Stimulated activated CD8-positive, alpha-beta memory T cell treated with anti-CD3 and anti-CD28 coated beads, Interleukin-7, amount 100 ng/mL, for 1 hour (primary cell): ENCODE data around the gene APC2.
A peak's percentile ranks its signal among the peaks of the same experiment; 100 is the strongest.

ENCODE experiments used
- DNase-seq, 2 donors: peaks; one replicate each; pipeline ENCODE4 v3.0.0-alpha.2; 2020; ENCODE audit warnings: low read depth in 2 of 2

Gene APC2

GRCh38 chr19:1465191-1466016, 15.5 kb downstream of the APC2 start:
- no peak for DNase-seq

DNA sequence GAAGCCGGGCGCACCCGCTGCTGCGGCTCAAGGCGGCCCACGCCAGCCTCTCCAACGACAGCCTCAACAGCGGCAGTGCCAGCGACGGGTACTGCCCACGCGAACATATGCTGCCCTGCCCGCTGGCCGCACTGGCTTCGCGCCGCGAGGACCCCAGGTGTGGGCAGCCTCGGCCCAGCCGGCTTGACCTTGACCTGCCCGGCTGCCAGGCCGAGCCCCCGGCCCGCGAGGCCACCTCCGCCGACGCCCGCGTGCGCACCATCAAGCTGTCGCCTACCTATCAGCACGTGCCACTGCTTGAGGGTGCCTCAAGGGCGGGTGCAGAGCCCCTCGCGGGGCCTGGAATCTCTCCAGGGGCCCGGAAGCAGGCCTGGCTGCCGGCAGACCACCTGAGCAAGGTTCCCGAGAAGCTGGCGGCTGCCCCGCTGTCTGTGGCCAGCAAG, 16.1 kb downstream of the APC2 start:
- no peak for DNase-seq

- no peak for DNase-seq
Observed at GRCh38 chr19:1466461-1467214, 16.7 kb downstream of the APC2 start.

GRCh38 chr19:1467215-1467489, 17.2 kb downstream of the APC2 start:
- no peak for DNase-seq

GRCh38 chr19:1467490-1468273, 17.8 kb downstream of the APC2 start:
- DNase-seq = no peak

DNA sequence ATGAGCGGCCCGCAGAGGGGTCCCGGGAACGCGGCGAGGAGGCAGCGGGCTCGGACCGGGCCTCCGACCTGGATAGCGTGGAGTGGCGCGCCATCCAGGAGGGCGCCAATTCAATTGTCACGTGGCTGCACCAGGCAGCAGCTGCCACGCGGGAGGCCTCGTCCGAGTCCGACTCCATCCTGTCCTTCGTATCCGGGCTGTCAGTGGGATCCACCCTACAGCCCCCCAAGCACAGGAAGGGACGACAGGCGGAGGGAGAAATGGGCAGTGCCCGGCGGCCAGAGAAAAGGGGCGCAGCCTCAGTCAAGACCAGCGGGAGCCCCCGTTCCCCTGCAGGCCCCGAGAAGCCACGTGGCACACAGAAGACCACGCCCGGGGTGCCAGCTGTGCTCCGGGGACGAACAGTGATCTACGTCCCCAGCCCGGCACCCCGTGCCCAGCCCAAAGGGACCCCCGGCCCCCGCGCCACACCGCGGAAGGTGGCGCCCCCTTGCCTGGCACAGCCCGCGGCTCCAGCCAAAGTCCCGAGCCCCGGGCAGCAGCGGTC, 18.4 kb downstream of the APC2 start:
- DNase-seq = no peak

- no peak for DNase-seq
Observed at GRCh38 chr19:1468821-1469254, 18.9 kb downstream of the APC2 start.

DNA sequence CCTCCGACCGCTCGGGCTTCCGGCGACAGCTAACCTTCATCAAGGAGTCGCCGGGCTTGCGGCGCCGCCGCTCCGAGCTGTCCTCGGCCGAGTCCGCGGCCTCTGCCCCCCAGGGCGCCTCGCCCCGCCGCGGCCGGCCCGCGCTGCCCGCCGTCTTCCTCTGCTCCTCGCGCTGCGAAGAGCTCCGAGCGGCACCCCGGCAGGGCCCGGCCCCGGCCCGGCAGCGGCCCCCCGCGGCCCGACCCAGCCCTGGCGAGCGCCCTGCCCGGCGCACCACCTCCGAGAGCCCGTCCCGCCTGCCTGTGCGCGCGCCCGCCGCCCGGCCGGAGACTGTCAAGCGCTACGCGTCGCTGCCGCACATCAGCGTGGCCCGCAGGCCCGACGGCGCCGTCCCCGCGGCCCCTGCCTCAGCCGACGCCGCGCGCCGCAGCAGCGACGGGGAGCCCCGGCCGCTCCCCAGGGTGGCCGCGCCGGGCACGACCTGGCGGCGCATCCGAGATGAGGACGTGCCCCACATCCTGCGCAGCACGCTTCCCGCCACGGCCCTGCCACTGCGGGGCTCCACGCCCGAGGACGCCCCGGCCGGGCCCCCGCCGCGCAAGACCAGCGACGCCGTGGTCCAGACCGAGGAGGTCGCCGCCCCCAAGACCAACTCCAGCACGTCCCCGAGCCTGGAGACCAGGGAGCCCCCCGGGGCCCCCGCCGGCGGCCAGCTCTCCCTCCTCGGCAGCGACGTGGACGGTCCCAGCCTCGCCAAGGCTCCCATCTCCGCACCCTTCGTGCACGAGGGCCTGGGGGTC, 19.5 kb downstream of the APC2 start:
- no peak for DNase-seq

DNA sequence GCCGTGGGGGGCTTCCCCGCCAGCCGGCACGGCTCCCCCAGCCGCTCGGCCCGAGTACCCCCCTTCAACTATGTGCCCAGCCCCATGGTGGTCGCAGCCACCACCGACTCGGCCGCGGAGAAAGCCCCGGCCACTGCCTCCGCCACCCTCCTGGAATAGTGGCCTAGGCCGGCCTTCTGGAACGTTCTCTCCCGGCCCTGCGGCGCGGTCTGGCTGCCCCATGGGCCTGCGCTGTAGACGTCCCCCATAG, 20.1 kb downstream of the APC2 start:
- DNase-seq = no peak

DNA sequence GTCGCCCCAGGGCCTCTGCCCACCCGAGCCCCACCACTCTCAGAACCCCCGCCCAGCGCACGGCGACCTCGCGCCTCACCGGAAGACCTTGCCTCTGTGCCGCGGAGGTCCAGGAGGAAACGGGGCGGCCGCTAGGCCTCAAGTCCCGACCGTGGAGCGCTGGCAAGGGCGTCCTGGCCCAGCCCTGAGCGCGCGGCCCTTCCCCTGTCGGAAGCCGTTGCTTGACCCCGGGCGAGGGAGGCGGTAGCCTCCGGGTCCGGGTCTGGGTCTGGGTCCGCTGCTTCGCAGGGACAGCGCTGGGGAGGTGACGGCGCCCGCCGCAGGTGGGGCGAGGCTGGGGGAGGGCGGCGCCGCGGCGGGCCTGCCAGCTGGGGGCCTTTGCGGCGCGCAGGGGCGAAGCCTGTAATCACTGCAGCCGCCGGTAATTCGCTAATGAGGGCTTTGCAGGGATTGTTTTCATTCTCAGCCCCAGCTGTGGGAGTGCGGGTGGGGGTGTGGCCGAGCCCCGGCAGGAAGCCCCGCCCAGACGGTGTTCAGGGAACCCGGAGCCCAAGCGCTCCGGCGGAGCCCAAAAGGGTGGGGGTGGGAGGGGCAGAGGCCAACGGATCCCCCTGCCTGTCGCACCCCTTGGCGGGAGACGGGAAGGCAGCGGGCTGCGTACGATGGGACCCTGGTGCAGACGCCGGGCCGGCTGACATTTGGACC, 20.5 kb downstream of the APC2 start:
- peak; percentile 34 to 52 for DNase-seq

GRCh38 chr19:1471010-1471514, 21.1 kb downstream of the APC2 start:
- no peak for DNase-seq

GRCh38 chr19:1471515-1472160, 21.7 kb downstream of the APC2 start:
- DNase-seq = no peak

DNA sequence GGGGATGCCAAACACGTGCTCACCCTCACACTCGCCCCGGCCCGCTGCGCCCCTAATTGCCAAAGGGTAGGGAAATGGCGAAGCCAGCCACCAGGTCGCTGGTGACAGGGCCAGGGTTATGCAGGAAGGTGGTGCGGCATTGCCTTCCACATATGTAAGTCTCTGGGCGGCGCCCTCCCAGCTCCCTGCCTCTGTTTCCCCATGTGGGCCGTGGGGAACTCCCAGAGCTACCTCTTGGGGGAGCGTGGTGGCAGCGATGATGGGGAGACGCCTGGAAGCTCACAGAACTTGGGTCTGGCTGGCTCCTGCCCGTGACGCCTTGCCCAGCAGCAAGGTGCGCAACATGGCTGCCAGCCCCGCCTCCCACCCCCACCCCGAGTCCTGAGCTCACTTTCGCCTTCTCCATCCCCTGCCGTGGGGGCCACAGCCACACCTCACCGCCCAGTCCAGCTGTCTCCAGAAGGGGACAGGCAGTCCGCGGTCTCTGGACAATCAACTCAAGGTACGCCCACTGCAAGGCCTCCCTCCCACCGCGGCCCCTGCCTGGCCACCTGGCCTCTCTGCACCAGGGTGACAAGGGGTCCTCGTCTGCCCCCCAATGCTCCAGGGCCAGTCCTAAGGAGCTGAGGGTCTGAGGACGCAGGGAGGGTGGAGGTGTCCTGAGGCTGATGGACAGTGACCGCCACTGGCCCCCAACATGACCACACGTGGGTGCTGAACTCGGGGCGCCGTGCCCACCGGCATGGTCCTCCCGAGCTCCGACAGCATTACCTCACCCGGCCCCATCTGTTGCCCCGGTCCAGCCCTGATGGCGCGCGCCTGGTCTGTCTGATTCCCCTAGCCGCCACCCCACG, 22.5 kb downstream of the APC2 start:
- DNase-seq = no peak

DNA sequence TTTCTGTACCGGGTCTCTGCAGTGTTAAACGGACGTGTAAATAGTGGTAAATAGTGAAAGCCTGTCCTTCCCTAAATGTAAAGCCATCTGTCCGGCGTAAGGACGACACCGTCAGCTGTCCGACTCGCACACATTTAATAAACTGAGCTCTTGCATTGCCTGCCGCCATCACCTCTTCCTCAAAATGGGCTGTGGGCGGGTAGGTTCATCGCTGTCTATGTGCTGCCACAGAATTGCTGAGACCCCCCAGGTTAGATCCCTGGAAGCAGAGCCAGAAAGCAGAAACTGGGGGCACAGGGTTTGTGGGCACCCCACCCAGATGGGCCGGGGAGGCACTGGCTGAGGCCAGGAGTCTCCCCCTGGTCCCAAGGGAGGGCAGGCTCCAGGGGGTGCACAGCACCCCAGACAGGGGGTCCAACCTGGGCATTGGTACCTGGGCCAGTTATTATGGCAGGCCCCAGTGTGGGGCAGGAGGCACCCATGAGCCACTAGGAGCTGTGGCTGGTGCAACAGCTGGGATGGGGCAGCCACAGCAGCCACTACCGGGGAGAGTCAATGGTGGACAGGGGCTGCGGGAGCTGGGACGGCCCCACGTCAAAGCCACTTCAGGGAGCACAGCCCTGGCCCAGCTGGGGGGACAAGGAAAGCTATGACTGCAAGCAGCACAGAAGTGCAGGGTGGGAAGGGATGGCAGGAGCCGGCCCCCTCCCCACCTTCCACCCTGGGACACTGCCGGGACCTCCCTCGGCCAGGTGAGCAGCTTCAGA, 23.3 kb downstream of the APC2 start:
- DNase-seq = no peak

GRCh38 chr19:1474011-1474764, 24.3 kb downstream of the APC2 start:
- DNase-seq = no peak

DNA sequence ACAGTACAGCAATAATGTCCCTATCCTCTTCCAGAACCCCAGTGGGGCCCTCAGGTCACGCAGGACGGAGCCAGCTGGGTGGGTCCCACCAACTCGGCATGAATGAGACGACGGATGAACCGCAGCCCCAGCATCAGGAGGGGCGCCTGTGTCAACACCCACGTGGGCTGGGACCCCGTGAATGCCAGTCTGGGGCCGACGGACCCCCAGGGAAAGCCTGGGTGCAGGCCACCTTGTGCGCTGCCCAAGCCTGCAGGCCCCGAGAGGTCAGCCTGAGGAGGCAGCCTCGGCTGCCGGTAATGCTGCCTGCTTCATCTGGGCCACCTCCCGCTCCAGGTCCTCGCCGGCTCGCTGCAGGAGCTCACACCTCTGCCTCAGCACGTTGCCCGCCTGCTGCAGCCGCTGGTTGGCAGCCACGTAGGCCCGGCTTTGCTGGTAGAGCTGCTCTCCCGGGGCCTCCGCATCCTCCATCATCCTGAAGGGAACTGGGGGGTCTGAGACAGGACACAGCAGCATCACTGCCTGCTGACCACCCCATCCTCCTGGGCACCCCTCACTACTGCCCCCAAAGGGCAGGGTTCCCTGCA, 24.9 kb downstream of the APC2 start:
- DNase-seq = no peak

- no peak for DNase-seq
Observed at GRCh38 chr19:1475751-1476437, 26.0 kb downstream of the APC2 start.
